Tibial nerve (tissue), 4 donors: ENCODE measurements around the gene MEF2D. TPM values are rescaled to one million over a fixed set of nuclear protein-coding genes. Genes with fewer than 3 reads are reported as not detected.

ENCODE experiments used
- DNase-seq, 2 donors: peaks; one replicate each; pipeline ENCODE4 v3.0.0-alpha.2; 2019; ENCODE audit warnings: low spot score in 2 of 2
- H3K27ac ChIP-seq, 4 donors: fragments of 200-600 bp; sonication (generic) in 3 of 4; one replicate each; pipeline ENCODE4 v1.5.1; 2017 to 2019; ENCODE audit warnings: mild to moderate bottlenecking in 1 of 4
- H3K27me3 ChIP-seq, 2 donors: fragments of 200-600 bp; sonication (generic) in 1 of 2; one replicate each; pipeline versions ENCODE4 v1.5.1 to v1.6.0; 2017 to 2019
- H3K36me3 ChIP-seq, 3 donors: fragments of 200-600 bp; sonication (generic); one replicate each; pipeline ENCODE4 v1.5.1; 2018 to 2019
- H3K4me1 ChIP-seq, 4 donors: fragments of 200-600 bp; sonication (generic) in 3 of 4; one replicate each; pipeline ENCODE4 v1.5.1; 2017 to 2019
- H3K4me3 ChIP-seq, 4 donors: fragments of 200-600 bp; sonication (generic) in 3 of 4; one replicate each; pipeline ENCODE4 v1.5.1; 2017 to 2019; ENCODE audit warnings: mild to moderate bottlenecking in 1 of 4, moderate library complexity in 1 of 4
- H3K9me3 ChIP-seq, 4 donors: fragments of 200-600 bp; sonication (generic) in 3 of 4; one replicate each; pipeline ENCODE4 v1.5.1; 2017 to 2019
- CTCF ChIP-seq, 5 experiments: fragments of 200-600 bp in 3 of 5; fragments of 450-650 bp in 2 of 5; sonication (generic) in 3 of 5; IDR thresholded peaks; one replicate each; pipeline ENCODE4 v1.5.1; 2016 to 2019; ENCODE audit warnings: antibody characterized with exemption in 5 of 5, mild to moderate bottlenecking in 3 of 5, moderate library complexity in 2 of 5
- EP300 ChIP-seq, 2 donors: sonication (generic); formaldehyde crosslinking; IDR thresholded peaks; one replicate each; pipeline ENCODE4 v1.6.1; 2017; ENCODE audit warnings: antibody characterized with exemption in 2 of 2, mild to moderate bottlenecking in 1 of 2
- POLR2A ChIP-seq, 2 donors: fragments of 450-650 bp; IDR thresholded peaks; one replicate each; pipeline ENCODE4 v1.6.1; 2017; ENCODE audit warnings: antibody characterized with exemption in 2 of 2, mild to moderate bottlenecking in 2 of 2, moderate library complexity in 2 of 2
- WGBS, 2 donors: methylation state at CpG; one replicate each; pipeline ENCODE4 v1.1.5; 2018; 5-methylcytosine and 5-hydroxymethylcytosine counted together
- total RNA-seq, 4 donors: library from RNA; depleted of rRNA; stranded (reverse); fragments of >200 nt; gene quantifications; one replicate each; pipeline ENCODE4 v1.1.0, GENCODE V29; 2016

Gene MEF2D
- total RNA-seq, 4 donors from 2014 or later: 67.5 to 84.9 (median 70.8) TPM

DNA sequence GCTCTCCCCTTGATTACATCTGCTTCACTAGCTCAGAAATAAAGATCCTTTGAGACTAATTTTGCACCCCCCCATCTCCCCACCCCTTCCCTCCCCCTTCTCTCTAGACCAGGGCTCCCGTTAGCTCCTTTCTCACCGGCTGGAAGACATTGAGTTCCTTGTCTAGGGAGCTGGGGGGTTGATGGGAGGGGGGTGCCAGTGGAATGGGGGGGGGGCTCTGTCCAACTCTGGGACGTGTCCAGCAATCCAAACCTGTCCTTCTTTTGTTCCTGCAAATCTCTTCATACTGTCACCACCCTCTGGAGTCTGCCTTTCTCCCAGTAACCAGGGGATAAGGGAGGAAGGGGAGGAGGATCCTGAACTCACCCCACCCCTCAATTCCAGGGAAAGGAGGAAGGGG is 69.7 kb downstream of the MEF2D start:
- DNase-seq: no peak
- TF ChIP-seq POLR2A (IDR thresholded peaks at IDR 0.05) (no peak), CTCF (IDR thresholded peaks at IDR 0.05) (no peak), EP300 (IDR thresholded peaks at IDR 0.05) (no peak)
- 15 to 22% methylated on average over 3 of the region's 3 CpGs for WGBS, 2 donors
- peaks cover 9 to 99% of the 10 kb centered on the region in 2 donors for H3K27me3 ChIP-seq
- H3K27ac ChIP-seq: no peak overlapping the region
- peaks cover 0 to 9% (median 2%) of the 10 kb centered on the region in 4 donors for H3K4me1 ChIP-seq
- no peak overlapping the region for H3K4me3 ChIP-seq
- H3K9me3 ChIP-seq: no peaks in the 10 kb centered on the region
- no peaks in the 10 kb centered on the region for H3K36me3 ChIP-seq

DNA sequence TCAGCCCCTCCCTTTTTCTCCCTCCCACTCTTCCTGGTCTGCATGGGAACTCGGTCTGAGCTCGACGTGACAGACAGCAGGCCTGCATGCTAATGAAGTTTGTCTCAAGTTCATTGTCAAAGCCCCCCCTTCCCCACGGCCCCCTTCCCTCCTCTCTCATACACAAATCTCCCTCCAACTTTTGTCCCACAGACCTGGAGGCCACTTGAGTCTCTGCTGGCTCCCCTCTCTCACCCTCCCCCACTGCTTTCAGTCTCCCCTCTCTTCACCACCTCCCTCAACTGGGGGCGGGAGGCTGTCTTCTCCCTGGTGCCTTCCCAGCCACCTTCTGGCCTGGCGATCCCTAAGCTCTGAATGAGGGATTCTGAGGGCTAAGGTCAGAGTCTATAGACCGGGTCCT is 70.3 kb downstream of the MEF2D start:
- Histone ChIP-seq H3K27me3 (peaks cover 9 to 98% of the 10 kb centered on the region in 2 donors), H3K36me3 (no peaks in the 10 kb centered on the region), H3K4me1 (peaks cover 0 to 3% (median under 1%) of the 10 kb centered on the region in 4 donors), H3K9me3 (no peaks in the 10 kb centered on the region), H3K27ac (no peak overlapping the region), H3K4me3 (no peak overlapping the region)
- 8 to 10% methylated on average over 7 of the region's 7 CpGs for WGBS, 2 donors
- TF ChIP-seq EP300 (IDR thresholded peaks at IDR 0.05) (no peak), POLR2A (IDR thresholded peaks at IDR 0.05) (no peak), CTCF (IDR thresholded peaks at IDR 0.05) (no peak)
- no peak for DNase-seq

DNA sequence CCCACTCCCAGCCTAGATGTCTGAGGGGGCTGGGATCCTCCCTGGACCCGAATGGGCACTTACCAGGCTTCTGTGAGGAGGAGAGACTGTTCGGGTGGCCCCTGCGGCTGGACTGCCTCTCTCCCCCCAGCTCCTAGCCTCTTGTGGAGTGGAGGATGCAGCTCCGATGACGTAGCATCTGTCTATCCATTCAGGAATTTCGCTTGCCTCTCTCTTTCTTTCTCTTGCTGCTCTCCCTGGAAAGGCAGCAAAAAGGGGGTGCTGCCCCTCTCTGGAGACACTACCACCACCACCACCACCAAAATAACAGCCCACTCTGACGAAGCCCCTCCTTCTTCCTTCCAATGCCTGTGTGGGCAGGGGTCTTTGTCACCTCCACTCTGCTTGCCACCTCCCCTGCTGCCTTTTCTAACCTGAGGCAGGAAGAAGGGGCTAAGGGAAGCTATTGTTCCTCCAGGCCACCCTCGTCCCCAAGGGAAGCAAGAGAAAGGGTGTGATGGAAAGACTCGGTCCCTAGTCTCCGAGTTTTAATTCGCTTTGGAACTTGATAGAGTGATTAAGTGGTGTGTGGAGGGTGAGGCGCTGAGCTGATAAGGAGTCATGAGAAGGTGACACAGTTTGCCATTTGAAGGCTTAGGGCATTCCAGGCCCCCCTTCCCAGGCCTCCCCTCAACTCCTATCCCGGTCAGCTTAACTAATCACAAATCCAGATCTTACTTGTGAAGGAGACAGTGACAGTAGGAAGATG is 71.1 kb downstream of the MEF2D start:
- DNase-seq: no peak
- Histone ChIP-seq H3K9me3 (no peaks in the 10 kb centered on the region), H3K27ac (no peak overlapping the region), H3K4me1 (no peaks in the 10 kb centered on the region), H3K27me3 (peaks cover 5 to 98% of the 10 kb centered on the region in 2 donors), H3K4me3 (no peak overlapping the region), H3K36me3 (no peaks in the 10 kb centered on the region)
- TF ChIP-seq CTCF (IDR thresholded peaks at IDR 0.05): no peak
- TF ChIP-seq POLR2A (IDR thresholded peaks at IDR 0.05): no peak
- TF ChIP-seq EP300 (IDR thresholded peaks at IDR 0.05): no peak
- WGBS, 2 donors: 7 to 11% methylated on average over 13 of the region's 13 CpGs

DNA sequence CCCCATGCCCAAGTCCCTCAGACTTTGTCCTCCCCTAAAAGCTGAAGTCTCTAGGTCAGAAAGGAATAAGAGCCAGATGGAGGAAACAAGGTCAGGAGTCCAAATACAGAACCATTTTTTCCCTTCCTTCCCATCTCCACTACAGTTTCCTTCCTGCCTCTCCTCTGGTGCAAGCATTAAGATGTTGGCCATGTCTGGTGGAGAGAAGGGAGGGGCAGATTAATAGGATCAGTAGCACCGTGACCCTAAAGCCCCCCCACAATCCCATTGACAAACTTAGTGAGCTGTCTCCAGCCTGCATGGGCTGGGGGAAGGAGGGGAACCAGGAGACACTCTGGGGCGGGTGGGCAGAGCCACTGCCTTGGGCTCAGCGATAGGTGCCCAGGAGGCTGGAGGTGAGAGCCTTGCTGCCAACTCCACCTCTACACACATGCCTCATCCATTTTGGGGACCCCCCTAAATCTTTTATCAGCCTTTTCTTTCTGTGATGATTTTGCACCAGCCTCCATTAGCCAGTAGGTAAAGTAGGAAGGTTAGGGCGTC is 71.8 kb downstream of the MEF2D start:
- DNase-seq: no peak
- H3K4me3 ChIP-seq: no peak overlapping the region
- no peaks in the 10 kb centered on the region for H3K4me1 ChIP-seq
- no peaks in the 10 kb centered on the region for H3K9me3 ChIP-seq
- WGBS, 2 donors: 10 to 11% methylated on average over 4 of the region's 4 CpGs
- TF ChIP-seq POLR2A (IDR thresholded peaks at IDR 0.05) (no peak), EP300 (IDR thresholded peaks at IDR 0.05) (no peak), CTCF (IDR thresholded peaks at IDR 0.05) (no peak)
- H3K27me3 ChIP-seq: peaks cover 5 to 98% of the 10 kb centered on the region in 2 donors
- no peak overlapping the region for H3K27ac ChIP-seq
- H3K36me3 ChIP-seq: no peaks in the 10 kb centered on the region

DNA sequence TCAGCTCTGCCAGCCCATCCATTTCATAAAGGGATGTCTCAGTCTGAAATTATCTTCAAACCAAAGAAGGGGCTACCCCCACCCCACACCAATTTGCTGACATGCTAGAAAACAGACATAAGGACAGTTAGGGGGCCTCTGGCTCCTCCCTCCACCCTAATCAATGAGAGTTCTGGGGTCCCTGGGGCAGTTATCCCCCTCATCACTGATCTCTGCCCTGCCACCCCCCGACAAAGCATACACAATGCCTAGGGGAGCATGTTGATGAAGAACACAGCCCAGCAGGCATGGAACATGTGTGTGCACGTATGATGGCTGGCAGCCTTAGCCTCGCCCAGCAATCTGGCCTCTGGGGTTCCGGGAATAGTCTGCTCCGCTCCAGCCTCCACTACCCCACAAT is 72.6 kb downstream of the MEF2D start:
- no peaks in the 10 kb centered on the region for H3K9me3 ChIP-seq
- H3K4me1 ChIP-seq: no peaks in the 10 kb centered on the region
- 62 to 67% methylated on average over 5 of the region's 5 CpGs for WGBS, 2 donors
- no peak overlapping the region for H3K4me3 ChIP-seq
- TF ChIP-seq POLR2A (IDR thresholded peaks at IDR 0.05): no peak
- TF ChIP-seq EP300 (IDR thresholded peaks at IDR 0.05): no peak
- no peak for TF ChIP-seq CTCF (IDR thresholded peaks at IDR 0.05)
- no peaks in the 10 kb centered on the region for H3K36me3 ChIP-seq
- H3K27me3 ChIP-seq: peaks cover 4 to 98% of the 10 kb centered on the region in 2 donors
- H3K27ac ChIP-seq: no peak overlapping the region
- no peak for DNase-seq
